Measurements from ENCODE around the gene PRLR.

The PRLR gene

DNA sequence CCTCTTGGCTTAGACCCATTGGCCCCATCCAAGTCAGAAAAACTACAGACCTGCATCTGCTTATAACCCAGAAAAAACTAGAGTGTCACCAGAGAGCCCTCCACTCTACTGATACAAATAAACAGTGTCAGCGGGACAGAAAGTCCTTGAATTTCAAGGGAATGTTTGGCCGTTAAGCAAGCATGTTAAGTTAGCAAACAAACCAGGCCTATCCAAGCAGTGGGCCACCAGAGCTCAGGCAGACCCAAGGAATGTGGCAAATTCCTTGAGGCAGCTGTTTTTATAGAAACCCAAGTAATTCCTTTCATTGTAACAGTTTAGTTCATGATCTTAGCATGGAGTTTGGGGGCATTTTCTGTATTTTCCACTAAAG is 70.9 kb downstream of the PRLR start:
- H3K27me3 ChIP-seq (replicated peaks) = no peaks in the 10 kb centered on the region
- in situ Hi-C loops (cut with HindIII; ENCODE audit: low pct_ligation_motif_present, low sequenced_read_pairs) = no loop called here
- TF ChIP-seq, protein P1, sequence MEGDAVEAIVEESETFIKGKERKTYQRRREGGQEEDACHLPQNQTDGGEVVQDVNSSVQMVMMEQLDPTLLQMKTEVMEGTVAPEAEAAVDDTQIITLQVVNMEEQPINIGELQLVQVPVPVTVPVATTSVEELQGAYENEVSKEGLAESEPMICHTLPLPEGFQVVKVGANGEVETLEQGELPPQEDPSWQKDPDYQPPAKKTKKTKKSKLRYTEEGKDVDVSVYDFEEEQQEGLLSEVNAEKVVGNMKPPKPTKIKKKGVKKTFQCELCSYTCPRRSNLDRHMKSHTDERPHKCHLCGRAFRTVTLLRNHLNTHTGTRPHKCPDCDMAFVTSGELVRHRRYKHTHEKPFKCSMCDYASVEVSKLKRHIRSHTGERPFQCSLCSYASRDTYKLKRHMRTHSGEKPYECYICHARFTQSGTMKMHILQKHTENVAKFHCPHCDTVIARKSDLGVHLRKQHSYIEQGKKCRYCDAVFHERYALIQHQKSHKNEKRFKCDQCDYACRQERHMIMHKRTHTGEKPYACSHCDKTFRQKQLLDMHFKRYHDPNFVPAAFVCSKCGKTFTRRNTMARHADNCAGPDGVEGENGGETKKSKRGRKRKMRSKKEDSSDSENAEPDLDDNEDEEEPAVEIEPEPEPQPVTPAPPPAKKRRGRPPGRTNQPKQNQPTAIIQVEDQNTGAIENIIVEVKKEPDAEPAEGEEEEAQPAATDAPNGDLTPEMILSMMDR (IDR thresholded peaks at IDR 0.05; ENCODE audit: low read depth, low read length, missing control alignments) = no peak
- H3K27ac ChIP-seq = no peak overlapping the region
- DNase-seq = peak; percentile 40
- H3K4me3 ChIP-seq (ENCODE audit: low read depth, low read length) = no peak overlapping the region
- H3K36me3 ChIP-seq (replicated peaks) = no peaks in the 10 kb centered on the region

DNA sequence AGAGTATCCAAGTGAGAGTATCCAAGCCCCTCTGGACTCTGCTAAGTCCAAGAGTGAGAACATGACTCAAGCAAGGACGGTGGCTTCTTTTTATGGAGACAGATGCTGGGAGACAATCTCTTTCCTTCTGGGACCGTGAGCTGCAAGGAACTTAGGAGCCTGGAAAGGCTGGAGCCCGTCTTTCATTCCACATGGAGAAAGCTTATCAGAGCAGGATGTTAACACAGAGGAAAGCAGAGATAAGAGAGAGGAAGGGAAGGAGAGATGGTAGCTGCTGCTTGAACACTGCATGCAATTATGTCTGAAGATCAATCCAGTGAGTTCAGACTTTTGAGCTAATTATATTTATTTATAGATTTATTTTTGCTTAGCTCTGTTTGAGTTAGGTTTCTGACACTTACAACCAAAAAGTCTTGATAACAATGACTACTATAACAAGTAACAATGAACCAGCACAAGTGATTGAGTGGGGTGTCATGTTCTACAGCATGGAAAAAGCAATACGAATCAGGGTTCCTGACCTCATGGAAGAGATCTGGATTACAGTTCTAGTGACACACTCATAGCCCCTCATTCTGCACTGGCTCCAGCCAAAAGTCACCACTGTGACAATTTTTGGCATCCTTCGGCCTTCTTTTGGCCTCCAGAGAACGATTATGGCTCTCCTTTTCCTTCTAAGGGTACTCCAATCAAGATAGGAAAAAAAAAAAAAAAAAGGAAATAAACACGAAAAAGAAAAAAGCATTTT is 71.5 kb downstream of the PRLR start:
- in situ Hi-C loops (cut with HindIII; ENCODE audit: low pct_ligation_motif_present, low sequenced_read_pairs) = no loop called here
- no peak overlapping the region for H3K27ac ChIP-seq
- H3K36me3 ChIP-seq (replicated peaks) = no peaks in the 10 kb centered on the region
- DNase-seq = no peak
- H3K27me3 ChIP-seq (replicated peaks) = no peaks in the 10 kb centered on the region
- no peak overlapping the region for H3K4me3 ChIP-seq (ENCODE audit: low read depth, low read length)
- TF ChIP-seq, protein P1 (IDR thresholded peaks at IDR 0.05; ENCODE audit: low read depth, low read length, missing control alignments) = no peak

DNA sequence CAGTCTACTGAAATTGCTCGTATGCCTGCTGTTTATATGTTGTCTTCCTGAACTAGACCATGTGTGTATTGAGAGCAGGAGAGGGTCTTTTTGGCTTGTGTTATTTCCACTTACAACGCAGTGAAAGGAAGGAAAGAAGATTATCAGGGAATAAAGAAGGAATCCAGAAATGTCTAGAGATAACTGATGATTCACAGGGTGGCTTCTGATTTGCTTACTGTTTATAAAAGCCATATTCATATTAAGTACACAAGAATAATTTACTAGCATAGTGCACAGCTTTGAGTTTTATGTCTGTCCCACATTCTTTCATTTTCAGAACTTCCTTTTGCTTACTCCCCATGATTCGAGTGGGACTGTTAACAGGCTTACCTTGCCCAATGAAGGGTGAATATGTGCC is 72.1 kb downstream of the PRLR start:
- TF ChIP-seq, protein P1 (IDR thresholded peaks at IDR 0.05; ENCODE audit: low read depth, low read length, missing control alignments) = no peak
- in situ Hi-C loops (cut with HindIII; ENCODE audit: low pct_ligation_motif_present, low sequenced_read_pairs) = no loop called here
- Histone ChIP-seq H3K4me3 (ENCODE audit: low read depth, low read length) (no peak overlapping the region), H3K27me3 (replicated peaks) (no peaks in the 10 kb centered on the region), H3K27ac (no peak overlapping the region), H3K36me3 (replicated peaks) (no peaks in the 10 kb centered on the region)
- DNase-seq = no peak

DNA sequence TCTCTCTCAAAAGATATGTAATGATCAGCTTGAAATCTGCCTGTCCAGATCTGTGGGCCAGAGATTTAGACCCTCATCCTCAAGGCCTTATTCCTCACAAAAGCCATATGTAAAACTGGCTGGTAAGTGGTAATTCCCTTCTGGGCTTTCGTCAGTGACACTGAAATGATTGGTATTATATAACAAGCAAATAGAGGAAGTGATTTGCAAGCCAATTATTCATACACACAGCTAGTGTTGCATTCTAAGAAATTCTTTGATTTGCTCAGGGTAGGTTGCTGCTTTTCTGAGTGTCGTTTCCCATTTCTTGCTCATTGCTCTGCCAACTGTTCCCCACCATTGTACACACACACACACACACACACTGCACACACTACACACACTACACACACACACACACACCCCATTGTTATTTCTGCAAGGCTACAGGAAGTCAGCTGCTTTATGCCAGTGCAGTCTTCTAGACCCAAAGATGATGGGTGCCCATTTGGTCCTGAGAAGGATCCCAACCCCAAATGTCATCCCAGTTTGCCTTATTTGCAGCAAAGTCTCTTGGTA is 76.8 kb downstream of the PRLR start:
- no peak overlapping the region for H3K4me3 ChIP-seq (ENCODE audit: low read depth, low read length)
- no peaks in the 10 kb centered on the region for H3K27me3 ChIP-seq (replicated peaks)
- in situ Hi-C loops (cut with HindIII; ENCODE audit: low pct_ligation_motif_present, low sequenced_read_pairs) = no loop called here
- no peaks in the 10 kb centered on the region for H3K36me3 ChIP-seq (replicated peaks)
- no peak overlapping the region for H3K27ac ChIP-seq
- TF ChIP-seq, protein P1 (IDR thresholded peaks at IDR 0.05; ENCODE audit: low read depth, low read length, missing control alignments) = no peak
- no peak for DNase-seq

DNA sequence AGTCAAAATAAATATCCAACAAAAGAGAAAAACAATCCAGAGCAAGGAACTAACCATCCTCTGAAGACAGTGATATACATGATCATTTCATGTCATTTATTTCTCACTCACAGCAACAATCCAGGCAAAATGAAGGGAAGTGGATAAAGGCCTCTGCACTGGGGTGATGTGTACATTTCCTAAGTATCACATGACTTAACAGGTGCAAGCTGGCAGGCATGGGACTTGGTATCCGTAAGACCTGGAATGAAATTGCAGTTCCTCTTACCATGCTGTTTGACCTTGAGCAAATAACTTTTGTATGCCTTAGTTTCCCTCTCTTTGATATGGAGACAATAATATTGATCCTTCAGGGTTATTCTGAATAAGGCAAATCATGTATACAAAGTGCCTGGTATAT is 77.6 kb downstream of the PRLR start:
- in situ Hi-C loops (cut with HindIII; ENCODE audit: low pct_ligation_motif_present, low sequenced_read_pairs) = no loop called here
- Histone ChIP-seq H3K36me3 (replicated peaks) (no peaks in the 10 kb centered on the region), H3K27me3 (replicated peaks) (no peaks in the 10 kb centered on the region), H3K4me3 (ENCODE audit: low read depth, low read length) (no peak overlapping the region), H3K27ac (no peak overlapping the region)
- no peak for DNase-seq
- TF ChIP-seq, protein P1 (IDR thresholded peaks at IDR 0.05; ENCODE audit: low read depth, low read length, missing control alignments) = no peak
